GM12872 (cell line): Measurements from ENCODE around the gene PAX4.

Experiments
- CTCF ChIP-seq: IDR thresholded peaks from 3 replicates; pipeline ENCODE4 v1.5.1; 2011; ENCODE audit warnings: low read depth, mild to moderate bottlenecking, low read length, moderate library complexity; ENCODE audit not compliant: insufficient read depth

The PAX4 gene

DNA sequence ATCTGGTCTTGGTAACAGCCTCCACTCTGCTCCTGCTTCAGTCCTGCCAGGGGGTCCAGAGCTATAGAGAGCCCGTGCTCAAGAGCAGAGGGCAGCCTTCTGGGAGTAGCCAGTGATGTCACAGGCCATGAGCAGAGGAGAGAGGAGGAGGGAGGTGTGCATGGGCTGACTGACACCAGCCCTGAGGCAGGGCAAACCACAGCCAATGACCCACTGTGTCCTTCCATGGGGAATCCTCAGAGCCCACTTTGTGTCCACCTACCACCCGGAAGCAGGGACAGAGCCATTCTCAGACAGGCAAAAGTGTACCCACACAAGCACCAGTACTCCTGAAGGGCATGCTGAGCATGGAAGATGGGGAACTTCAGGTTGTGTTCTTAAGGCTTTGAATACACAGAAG, at the start of gene PAX4:
TSS of gene PAX4 (minus strand) at position 101 of the 400 bp plus-strand sequence. CDS start 2,214 bp downstream, outside the sequence.
- TF ChIP-seq CTCF, result no peak

DNA sequence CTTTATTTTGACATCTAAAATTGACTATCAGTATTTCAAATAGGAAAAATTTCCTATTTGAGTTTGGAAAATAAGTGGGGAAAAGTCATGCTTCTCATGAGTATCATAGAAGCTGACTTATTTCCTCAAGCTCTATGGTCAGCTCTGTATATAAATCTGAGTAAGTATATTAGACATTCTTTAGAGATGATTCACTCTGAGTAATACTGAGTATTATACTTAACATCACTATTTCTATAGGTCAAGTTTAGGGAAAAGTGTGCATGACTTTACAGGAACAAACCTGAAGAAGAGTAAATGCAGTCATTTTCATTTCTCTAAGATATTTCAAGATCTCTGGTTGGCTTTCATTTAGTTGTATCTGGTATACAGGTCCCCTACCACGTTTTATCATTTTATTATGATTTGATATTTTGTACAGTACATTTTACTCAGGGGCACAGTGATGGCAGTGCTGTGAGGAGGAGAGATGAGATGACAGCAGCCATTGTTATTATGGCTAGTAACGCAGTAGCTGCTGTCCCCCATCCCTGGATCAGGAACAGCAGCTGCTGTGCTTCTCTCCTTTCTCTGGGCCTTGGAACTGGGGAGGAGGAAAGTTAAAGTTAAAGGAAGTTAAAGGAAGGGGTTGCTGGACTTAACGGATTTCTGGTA, 49.2 kb upstream of the PAX4 start:
- no peak for TF ChIP-seq CTCF

DNA sequence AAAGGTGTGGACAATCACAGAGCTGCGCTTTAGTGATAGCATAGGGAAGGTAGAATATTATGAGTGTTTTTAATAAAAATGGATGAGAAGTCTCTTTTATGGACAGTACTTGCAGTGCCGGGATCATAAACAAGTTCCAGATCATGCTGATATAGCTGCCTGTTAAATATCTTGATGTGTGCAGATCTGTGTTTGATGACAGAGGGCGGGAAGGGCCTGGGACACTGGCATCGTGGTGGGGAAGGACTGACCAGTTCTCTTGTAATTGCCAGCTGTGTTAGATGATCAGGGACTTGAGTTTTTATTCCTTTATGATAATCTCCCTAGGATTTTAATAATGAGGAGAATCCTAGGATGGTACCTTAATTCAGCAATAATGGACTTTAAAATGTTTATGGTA, 48.7 kb upstream of the PAX4 start:
- TF ChIP-seq CTCF, result no peak

DNA sequence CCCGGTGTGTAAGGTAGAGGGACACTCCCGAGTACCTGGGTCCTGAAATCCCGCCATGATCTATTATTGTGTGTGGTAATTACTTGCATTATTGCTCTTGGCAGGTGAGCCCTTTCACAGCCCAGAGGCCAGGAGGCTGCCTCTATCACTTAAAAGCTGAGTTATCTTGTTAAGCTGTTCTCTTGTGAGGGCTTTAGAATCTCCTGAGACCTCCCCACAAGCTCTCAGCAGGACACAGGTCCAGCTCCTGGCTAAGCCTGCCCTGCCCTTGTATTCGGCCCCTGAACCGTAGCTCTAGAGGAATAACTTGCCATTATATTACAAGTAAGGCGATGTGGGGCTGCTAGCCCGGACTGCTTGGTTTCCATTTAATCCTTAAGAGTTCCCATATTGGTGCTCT, 48.0 kb upstream of the PAX4 start:
- no peak for TF ChIP-seq CTCF

GRCh38 chr7:127658970-127659630, 41.2 kb upstream of the PAX4 start:
- TF ChIP-seq CTCF, result no peak

DNA sequence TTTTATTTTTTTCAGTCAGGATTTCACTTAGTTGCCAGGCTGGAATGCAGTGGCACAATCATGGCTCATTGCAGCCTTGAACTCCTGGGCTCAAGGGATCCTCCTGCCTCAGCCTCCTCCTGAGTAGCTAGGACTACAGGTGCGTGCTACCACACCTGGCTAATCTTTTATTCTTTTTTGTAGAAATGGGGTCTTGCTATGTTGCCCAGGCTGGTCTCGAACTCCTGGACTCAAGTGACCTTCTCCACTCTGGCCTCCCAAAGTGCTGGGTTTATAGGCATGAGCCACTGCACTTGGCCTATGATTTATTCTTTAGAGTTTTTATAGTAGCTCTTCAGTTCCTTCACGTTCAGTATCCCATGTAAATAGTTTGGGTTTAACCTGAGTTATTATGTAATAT, 39.6 kb upstream of the PAX4 start:
- no peak for TF ChIP-seq CTCF

DNA sequence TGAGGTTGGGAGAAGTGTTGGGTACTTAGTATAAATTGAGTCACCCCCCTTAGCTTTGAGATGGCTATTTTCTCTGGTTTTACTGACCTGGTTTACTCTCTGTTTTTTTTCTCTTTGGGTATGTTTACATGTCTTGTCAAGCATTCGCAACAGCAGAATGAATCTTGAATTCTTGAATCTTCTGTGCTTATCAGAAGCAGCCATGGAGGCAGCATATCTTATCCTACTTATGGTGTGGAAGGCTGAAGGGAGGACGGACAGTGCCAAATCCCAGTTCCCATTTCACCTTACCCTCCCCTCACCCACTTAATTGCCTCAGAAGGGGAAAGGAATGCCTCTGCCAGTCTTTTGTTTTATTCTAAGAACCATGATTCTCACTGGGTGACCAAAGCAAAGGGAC, 37.8 kb upstream of the PAX4 start:
- no peak for TF ChIP-seq CTCF
